Thyroid gland (tissue), 4 donors: Measurements from ENCODE around the gene LRRC59. TPM values are rescaled to one million over a fixed set of nuclear protein-coding genes. Genes with fewer than 3 reads are reported as not detected.

Source experiments
- DNase-seq, 2 donors: peaks; one replicate each; pipeline ENCODE4 v3.0.0-alpha.2; 2019
- H3K27ac ChIP-seq, 3 donors: fragments of 200-600 bp; sonication (generic); 1 replicate in 2 of 3; 2 replicates in 1 of 3; pipeline ENCODE4 v1.5.1; 2016 to 2019; ENCODE audit warnings: mild to moderate bottlenecking in 1 of 3, moderate library complexity in 1 of 3
- H3K27me3 ChIP-seq: fragments of 200-600 bp; sonication (generic); one replicate; pipeline ENCODE4 v1.5.1; 2019
- H3K36me3 ChIP-seq, 2 donors: fragments of 200-600 bp; sonication (generic); one replicate each; pipeline ENCODE4 v1.5.1; 2016 to 2019
- H3K4me1 ChIP-seq, 2 donors: fragments of 200-600 bp; sonication (generic); one replicate each; pipeline ENCODE4 v1.5.1; 2017 to 2019
- H3K4me3 ChIP-seq, 3 donors: fragments of 200-600 bp; sonication (generic); replicated peaks in 1 of 3; 1 replicate in 2 of 3; 2 replicates in 1 of 3; pipeline ENCODE4 v1.5.1; 2016; ENCODE audit warnings: mild to moderate bottlenecking in 1 of 3
- H3K9me3 ChIP-seq: fragments of 200-600 bp; sonication (generic); one replicate; pipeline ENCODE4 v1.5.1; 2017
- CTCF ChIP-seq, 6 experiments: fragments of 200-600 bp in 3 of 6; fragments of 450-650 bp in 3 of 6; sonication (generic) in 3 of 6; IDR thresholded peaks; one replicate each; pipeline ENCODE4 v1.5.1; 2016 to 2019; ENCODE audit warnings: antibody characterized with exemption in 6 of 6, mild to moderate bottlenecking in 2 of 6, inconsistent platforms in 1 of 6, moderate library complexity in 1 of 6
- POLR2A ChIP-seq, 2 donors: fragments of 450-650 bp; IDR thresholded peaks; one replicate each; pipeline ENCODE4 v1.6.1; 2017; ENCODE audit warnings: antibody characterized with exemption in 2 of 2, mild to moderate bottlenecking in 2 of 2, moderate library complexity in 1 of 2
- WGBS, 2 donors: methylation state at CpG; one replicate each; pipeline ENCODE4 v1.1.5; 2017; 5-methylcytosine and 5-hydroxymethylcytosine counted together
- intact Hi-C: fragments of 100-400 bp; cut with DNase I; formaldehyde crosslinking; loops from one replicate; pipeline ENCODE4 v1.15.1; 2023
- total RNA-seq, 4 donors: library from RNA; depleted of rRNA; stranded (reverse); fragments of >200 nt; gene quantifications; one replicate each; pipeline ENCODE4 v1.2.3, GENCODE V29; 2016

LRRC59 gene
- total RNA-seq, 4 donors from 2014 or later: 57.4 to 91.0 (median 77.5) TPM

GRCh38 chr17:50353600-50354195 is 43.6 kb downstream of the LRRC59 start:
- DNase-seq: no peak
- no peak overlapping the region for H3K4me3 ChIP-seq
- H3K4me1 ChIP-seq: no peaks in the 10 kb centered on the region
- H3K9me3 ChIP-seq: no peaks in the 10 kb centered on the region
- 92 to 95% methylated on average over 19 to 27 of the region's 27 CpGs for WGBS, 2 donors
- TF ChIP-seq CTCF (IDR thresholded peaks at IDR 0.05) (no peak), POLR2A (IDR thresholded peaks at IDR 0.05) (no peak)
- peaks cover 22 to 33% of the 10 kb centered on the region in 2 donors for H3K36me3 ChIP-seq
- no peaks in the 10 kb centered on the region for H3K27me3 ChIP-seq
- intact Hi-C loops: no loop called here
- no peak overlapping the region for H3K27ac ChIP-seq

GRCh38 chr17:50352693-50353599 is 44.4 kb downstream of the LRRC59 start:
- H3K27ac ChIP-seq: no peak overlapping the region
- no peaks in the 10 kb centered on the region for H3K9me3 ChIP-seq
- no peak for DNase-seq
- intact Hi-C loops: no loop called here
- no peak overlapping the region for H3K4me3 ChIP-seq
- H3K36me3 ChIP-seq: peaks cover 15 to 27% of the 10 kb centered on the region in 2 donors
- H3K4me1 ChIP-seq: no peaks in the 10 kb centered on the region
- WGBS, 2 donors: 93 to 94% methylated on average over 21 of the region's 21 CpGs
- H3K27me3 ChIP-seq: no peaks in the 10 kb centered on the region
- no peak for TF ChIP-seq POLR2A (IDR thresholded peaks at IDR 0.05)
- TF ChIP-seq CTCF (IDR thresholded peaks at IDR 0.05): no peak

GRCh38 chr17:50352072-50352692 is 45.1 kb downstream of the LRRC59 start:
- Histone ChIP-seq H3K27me3 (no peaks in the 10 kb centered on the region), H3K4me3 (no peak overlapping the region), H3K27ac (no peak overlapping the region), H3K4me1 (peaks cover 2 to 6% of the 10 kb centered on the region in 2 donors), H3K36me3 (peaks cover 15 to 25% of the 10 kb centered on the region in 2 donors), H3K9me3 (no peaks in the 10 kb centered on the region)
- TF ChIP-seq POLR2A (IDR thresholded peaks at IDR 0.05) (no peak), CTCF (IDR thresholded peaks at IDR 0.05) (no peak)
- WGBS, 2 donors: 84 to 92% methylated on average over 6 of the region's 6 CpGs
- intact Hi-C loops: no loop called here
- DNase-seq: no peak

GRCh38 chr17:50350733-50351132 is 46.6 kb downstream of the LRRC59 start:
- 92 to 94% methylated on average over 2 of the region's 2 CpGs for WGBS, 2 donors
- intact Hi-C loops: no loop called here
- TF ChIP-seq CTCF (IDR thresholded peaks at IDR 0.05) (no peak), POLR2A (IDR thresholded peaks at IDR 0.05) (no peak)
- peaks cover 8 to 11% of the 10 kb centered on the region in 2 donors for H3K4me1 ChIP-seq
- DNase-seq: no peak
- H3K9me3 ChIP-seq: no peaks in the 10 kb centered on the region
- H3K27ac ChIP-seq: no peak overlapping the region
- H3K4me3 ChIP-seq: no peak overlapping the region
- H3K36me3 ChIP-seq: peaks cover under 1 to 11% of the 10 kb centered on the region in 2 donors
- no peaks in the 10 kb centered on the region for H3K27me3 ChIP-seq
